GM19351 (cell line): ENCODE results near the gene MAGEB5.
"Not testable (repeated sequence)": the region's sequence is repeated elsewhere in the genome, so short reads cannot be mapped to it uniquely, and the experiment has no call there.

Source experiments
- ATAC-seq: cut with Tn5 transposase; IDR thresholded peaks from one replicate; pipeline ENCODE4 v1.9.1; 2021; ENCODE audit warnings: mild to moderate bottlenecking, moderate library complexity; ENCODE audit not compliant: unreplicated experiment

The MAGEB5 gene

GRCh38 chrX:26215869-26216268 lies at the start of gene MAGEB5:
Gene MAGEB5, plus strand, starts transcription at chrX:26216169. Its CDS starts 1,133 bp downstream, at chrX:26217302.
- no peak for ATAC-seq

- no peak for ATAC-seq
Measured at GRCh38 chrX:26192204-26192603, 23.8 kb upstream of the MAGEB5 start, which contains the start of gene MAGEB6. Gene MAGEB6, plus strand, starts transcription at chrX:26192440. Its CDS starts 1,407 bp downstream, at chrX:26193847.

- no peak for ATAC-seq
Measured at GRCh38 chrX:26203561-26203960, 12.4 kb upstream of the MAGEB5 start.

GRCh38 chrX:26204717-26205116 lies 11.3 kb upstream of the MAGEB5 start:
- ATAC-seq, result not testable (repeated sequence)

- ATAC-seq, result no peak
Measured at GRCh38 chrX:26208012-26208411, 8.0 kb upstream of the MAGEB5 start.

GRCh38 chrX:26219351-26219750 lies 3.4 kb downstream of the MAGEB5 start:
- ATAC-seq, result no peak

- no peak for ATAC-seq
Measured at GRCh38 chrX:26234177-26234576, 18.2 kb downstream of the MAGEB5 start.

GRCh38 chrX:26253526-26253925 lies 37.6 kb downstream of the MAGEB5 start:
- ATAC-seq, result no peak

- ATAC-seq, result no peak
Measured at GRCh38 chrX:26254436-26254835, 38.5 kb downstream of the MAGEB5 start.

- no peak for ATAC-seq
Measured at GRCh38 chrX:26262121-26262523, 46.2 kb downstream of the MAGEB5 start.
